Measurements from ENCODE around the gene AQP6.

DNA sequence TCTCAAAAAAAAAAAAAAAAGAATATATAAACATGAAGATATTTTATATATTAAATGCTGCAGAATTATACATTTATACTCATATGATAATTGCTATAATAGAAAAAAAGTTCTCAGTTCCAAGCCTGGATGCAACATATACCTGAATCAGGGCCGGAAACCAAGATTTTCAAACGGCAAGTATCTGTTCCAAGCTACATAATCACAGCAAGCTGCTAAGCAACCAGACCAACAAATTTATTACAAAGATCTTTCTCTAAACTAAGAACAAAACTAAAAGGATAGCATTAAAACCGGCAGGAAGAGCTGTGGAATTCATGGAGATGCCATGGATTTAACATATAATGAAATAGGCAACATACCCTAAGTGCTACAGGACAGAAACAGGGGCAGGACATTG lies 45.4 kb downstream of the AQP6 start:
- no peak for TF ChIP-seq CTCF (conservative IDR thresholded peaks at IDR 0.05 in 1 of 2, IDR thresholded peaks at IDR 0.05 in 1 of 2; ENCODE audit: low read depth in 1 of 2, low read length in 2 of 2)
- no peak for TF ChIP-seq EZH2 (IDR thresholded peaks at IDR 0.05; ENCODE audit: low read length, missing control alignments)

All from fibroblast of lung (primary cell).